A549 (cell line): ENCODE results near the gene RAI14. TPM values are rescaled to one million over a fixed set of nuclear protein-coding genes. Genes with fewer than 3 reads are reported as not detected.

Experiments
- ATAC-seq, 2 experiments: fragments of 200-7000 bp in 1 of 2; fragments of >200 bp in 1 of 2; cut with Nextera tagmentation in 1 of 2; cut with Tn5 transposase in 1 of 2; 3 replicates each; pipeline versions ENCODE4 v1.8.0 to v1.9.1; 2018 to 2020; ENCODE audit warnings: mild to moderate bottlenecking in 1 of 2, moderate library complexity in 1 of 2
- CTCF ChIA-PET: fragments of 300-600 bp; sonication (Branson Sonifier 250); formaldehyde crosslinking; extraction: SDS; loops from one replicate; lab custom pipeline; 2021; ENCODE audit warnings: antibody characterized with exemption, inconsistent platforms; lab: Yijun Ruan, JAX
- POLR2A ChIA-PET: fragments of 350-600 bp; formaldehyde crosslinking; extraction: SDS; loops from one replicate; lab custom pipeline; 2021; ENCODE audit warnings: antibody characterized with exemption, inconsistent platforms; lab: Yijun Ruan, JAX
- DNase-seq, 2 experiments: peaks; one replicate each; pipeline versions ENCODE4 v3.0.0 to v3.0.0-alpha.2; 2011 to 2016; ENCODE audit warnings: low read depth in 1 of 2, low spot score in 1 of 2
- FAIRE-seq: peaks from 2 replicates; lab custom pipeline; 2011; peaks lifted over from hg19 to GRCh38; lab: Jason Lieb, UNC
- H3K27ac ChIP-seq, 2 experiments: fragments of >200 bp; sonication (Bioruptor Twin); formaldehyde crosslinking; 3 replicates each; pipeline ENCODE4 v1.5.1; 2016 to 2017
- H3K4me1 ChIP-seq: fragments of >200 bp; sonication (Bioruptor Twin); formaldehyde crosslinking; 3 replicates; pipeline ENCODE4 v1.6.1; 2016
- H3K4me2 ChIP-seq: fragments of >200 bp; sonication (Bioruptor Twin); formaldehyde crosslinking; 3 replicates; pipeline ENCODE4 v1.6.1; 2016
- H3K4me3 ChIP-seq: fragments of >200 bp; sonication (Bioruptor Twin); formaldehyde crosslinking; 3 replicates; pipeline ENCODE4 v1.5.1; 2016
- H3K9me3 ChIP-seq: fragments of >200 bp; sonication (Bioruptor Twin); formaldehyde crosslinking; 3 replicates; pipeline ENCODE4 v1.6.1; 2016
- BHLHE40 ChIP-seq: IDR thresholded peaks from 2 replicates; pipeline ENCODE4 v1.6.1; 2012; ENCODE audit warnings: low read depth, low read length, inconsistent platforms
- CBX2 ChIP-seq: fragments of 200-600 bp; sonication (generic); IDR thresholded peaks from 2 replicates; pipeline ENCODE4 v1.6.1; 2016; ENCODE audit warnings: low read depth, mild to moderate bottlenecking, borderline replicate concordance
- CEBPB ChIP-seq, 2 experiments: fragments of >200 bp in 1 of 2; sonication (Bioruptor Twin) in 1 of 2; formaldehyde crosslinking in 1 of 2; IDR thresholded peaks; 2 replicates each; pipeline ENCODE4 v1.6.1; 2012 to 2016
- CHD2 ChIP-seq: fragments of 150-350 bp; IDR thresholded peaks from 2 replicates; pipeline ENCODE4 v1.6.1; 2014; ENCODE audit warnings: low read length; ENCODE audit not compliant: partially characterized antibody
- EHF ChIP-seq: fragments of 250-450 bp; sonication (Bioruptor Pico); IDR thresholded peaks from 2 replicates; pipeline ENCODE4 v1.5.0; 2020; ENCODE audit warnings: mild to moderate bottlenecking
- EHMT2 ChIP-seq: fragments of 200-600 bp; sonication (generic); IDR thresholded peaks from 2 replicates; pipeline ENCODE4 v1.6.1; 2016; ENCODE audit warnings: antibody characterized with exemption, low read depth, mild to moderate bottlenecking, moderate library complexity
- ELK1 ChIP-seq: fragments of 150-350 bp; IDR thresholded peaks from 2 replicates; pipeline ENCODE4 v1.6.1; 2014; ENCODE audit warnings: low read depth, mild to moderate bottlenecking, low read length
- EP300 ChIP-seq, 2 experiments: fragments of >200 bp; sonication (Bioruptor Twin); formaldehyde crosslinking; IDR thresholded peaks; 2 replicates in 1 of 2; 3 replicates in 1 of 2; pipeline ENCODE4 v1.6.1; 2016 to 2017
- FOSB ChIP-seq: fragments of 250-450 bp; sonication (Bioruptor Pico); IDR thresholded peaks from 2 replicates; pipeline ENCODE4 v1.5.0; 2020; ENCODE audit warnings: mild to moderate bottlenecking, moderate library complexity
- FOSL2 ChIP-seq, 2 experiments: fragments of 450-650 bp in 1 of 2; fragments of >200 bp in 1 of 2; sonication (Bioruptor Twin) in 1 of 2; formaldehyde crosslinking; IDR thresholded peaks; 2 replicates each; pipeline versions ENCODE4 v1.5.0 to v1.6.1; 2016 to 2020; ENCODE audit warnings: mild to moderate bottlenecking in 1 of 2, moderate library complexity in 1 of 2
- GATA3 ChIP-seq: IDR thresholded peaks from 2 replicates; pipeline ENCODE4 v1.6.1; 2012; ENCODE audit warnings: borderline replicate concordance
- HEYL ChIP-seq: fragments of 250-450 bp; sonication (Bioruptor Pico); IDR thresholded peaks from 2 replicates; pipeline ENCODE4 v1.8.0; 2021; ENCODE audit warnings: mild to moderate bottlenecking, moderate library complexity
- HOXB13 ChIP-seq: fragments of 250-450 bp; sonication (Bioruptor Pico); IDR thresholded peaks from 2 replicates; pipeline ENCODE4 v1.5.0; 2020; ENCODE audit warnings: low read depth, mild to moderate bottlenecking, moderate library complexity
- HOXB5 ChIP-seq: fragments of 250-450 bp; sonication (Bioruptor Pico); IDR thresholded peaks from 2 replicates; pipeline ENCODE4 v1.5.0; 2020; ENCODE audit warnings: mild to moderate bottlenecking, moderate library complexity
- JUN ChIP-seq, 2 experiments: fragments of >200 bp; sonication (Bioruptor Twin); formaldehyde crosslinking; IDR thresholded peaks; 2 replicates in 1 of 2; 3 replicates in 1 of 2; pipeline ENCODE4 v1.6.1; 2016 to 2017
- KDM1A ChIP-seq: fragments of 200-600 bp; sonication (generic); IDR thresholded peaks from 2 replicates; pipeline ENCODE4 v1.6.1; 2016; ENCODE audit warnings: low read depth, mild to moderate bottlenecking
- KDM5A ChIP-seq: fragments of 200-600 bp; sonication (generic); IDR thresholded peaks from 2 replicates; pipeline ENCODE4 v1.6.1; 2016; ENCODE audit warnings: antibody characterized with exemption, mild to moderate bottlenecking
- MAFK ChIP-seq: fragments of 450-650 bp; IDR thresholded peaks from 2 replicates; pipeline ENCODE4 v1.6.1; 2014; ENCODE audit not compliant: partially characterized antibody
- NPAS2 ChIP-seq: fragments of 250-450 bp; sonication (Bioruptor Pico); IDR thresholded peaks from 2 replicates; pipeline ENCODE4 v1.8.0; 2022; ENCODE audit warnings: mild to moderate bottlenecking, moderate library complexity, borderline replicate concordance
- RARB ChIP-seq: fragments of 250-450 bp; sonication (Bioruptor Pico); IDR thresholded peaks from 2 replicates; pipeline ENCODE4 v1.8.0; 2021; ENCODE audit warnings: mild to moderate bottlenecking, moderate library complexity
- RNF2 ChIP-seq: fragments of 200-600 bp; sonication (generic); IDR thresholded peaks from 2 replicates; pipeline ENCODE4 v1.6.1; 2016; ENCODE audit warnings: low read depth, mild to moderate bottlenecking, antibody characterized with exemption, moderate library complexity, borderline replicate concordance
- SMC3 ChIP-seq: fragments of >200 bp; sonication (Bioruptor Twin); formaldehyde crosslinking; IDR thresholded peaks from 3 replicates; pipeline ENCODE4 v1.6.1; 2018; ENCODE audit warnings: inconsistent platforms
- TFCP2L1 ChIP-seq: fragments of 250-450 bp; sonication (Bioruptor Pico); IDR thresholded peaks from 2 replicates; pipeline ENCODE4 v1.5.0; 2021; ENCODE audit warnings: mild to moderate bottlenecking
- WGBS: methylation state at CpG from one replicate; pipeline ENCODE4 v1.1.6; 2017; ENCODE audit errors: missing lambda C conversion rate; 5-methylcytosine and 5-hydroxymethylcytosine counted together
- polyA plus RNA-seq, 4 experiments: library from polyadenylated mRNA; depleted of rRNA in 3 of 4; stranded (reverse); fragments of >200 nt; fragmentation: RNase III in 1 of 4; extraction: RNeasy Plus Mini Kit Qiagen cat#74134 plus additional on column Dnase treatment in 1 of 4; gene quantifications; 2 replicates in 3 of 4; 3 replicates in 1 of 4; pipeline ENCODE4 v1.2.3, GENCODE V29; 2011 to 2017
- TF ChIP-seq, protein P1 (sequence below): fragments of 250-450 bp; sonication (Bioruptor Pico); IDR thresholded peaks from 2 replicates; pipeline ENCODE4 v1.5.0; 2021; ENCODE audit warnings: mild to moderate bottlenecking, moderate library complexity, borderline replicate concordance
- TF ChIP-seq, protein P2 (sequence below): fragments of >200 bp; sonication (Bioruptor Twin); formaldehyde crosslinking; IDR thresholded peaks from 3 replicates; pipeline ENCODE4 v1.5.1; 2016
- TF ChIP-seq, protein P3 (sequence below): fragments of 250-450 bp; sonication (Bioruptor Pico); IDR thresholded peaks from 2 replicates; pipeline ENCODE4 v1.5.0; 2020; ENCODE audit warnings: low read depth, mild to moderate bottlenecking, moderate library complexity

Gene RAI14
- polyA plus RNA-seq, 2 of the 4 experiments (the other 2 are of a cell fraction), result 71.9 to 97.7 TPM

GRCh38 chr5:34870382-34870781 lies 214.3 kb downstream of the RAI14 start:
- H3K4me2 ChIP-seq, result no peak overlapping the region
- peaks cover 7% of the 10 kb centered on the region for H3K4me1 ChIP-seq
- H3K27ac ChIP-seq, result no peak overlapping the region
- CTCF ChIA-PET, result interaction anchor here (2.2 kb wide), 1 partner anchor 385 kb away, joined by 7 read pairs; no protein-coding TSS in a partner anchor
- 68% methylated on average over 2 of the region's 2 CpGs for WGBS
- no peak for DNase-seq
- H3K9me3 ChIP-seq, result no peaks in the 10 kb centered on the region
- POLR2A ChIA-PET, result no interaction called here
- no peak for FAIRE-seq
- TF ChIP-seq RNF2, result no peak
- no peak for TF ChIP-seq KDM5A
- no peak for TF ChIP-seq BHLHE40
- no peak for TF ChIP-seq HOXB13
- no peak for TF ChIP-seq TFCP2L1 (CRISPR knock-in tag)
- no peak for TF ChIP-seq RARB (CRISPR knock-in tag)
- no peak for TF ChIP-seq EHMT2
- no peak for TF ChIP-seq FOSB (CRISPR knock-in tag)
- no peak for TF ChIP-seq CHD2
- TF ChIP-seq, protein P1, sequence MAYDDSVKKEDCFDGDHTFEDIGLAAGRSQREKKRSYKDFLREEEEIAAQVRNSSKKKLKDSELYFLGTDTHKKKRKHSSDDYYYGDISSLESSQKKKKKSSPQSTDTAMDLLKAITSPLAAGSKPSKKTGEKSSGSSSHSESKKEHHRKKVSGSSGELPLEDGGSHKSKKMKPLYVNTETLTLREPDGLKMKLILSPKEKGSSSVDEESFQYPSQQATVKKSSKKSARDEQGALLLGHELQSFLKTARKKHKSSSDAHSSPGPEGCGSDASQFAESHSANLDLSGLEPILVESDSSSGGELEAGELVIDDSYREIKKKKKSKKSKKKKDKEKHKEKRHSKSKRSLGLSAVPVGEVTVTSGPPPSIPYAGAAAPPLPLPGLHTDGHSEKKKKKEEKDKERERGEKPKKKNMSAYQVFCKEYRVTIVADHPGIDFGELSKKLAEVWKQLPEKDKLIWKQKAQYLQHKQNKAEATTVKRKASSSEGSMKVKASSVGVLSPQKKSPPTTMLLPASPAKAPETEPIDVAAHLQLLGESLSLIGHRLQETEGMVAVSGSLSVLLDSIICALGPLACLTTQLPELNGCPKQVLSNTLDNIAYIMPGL (CRISPR knock-in tag), result no peak
- no peak for TF ChIP-seq SMC3
- TF ChIP-seq EHF (CRISPR knock-in tag), result no peak
- TF ChIP-seq CBX2, result no peak
- no peak for TF ChIP-seq FOSL2 (IDR thresholded peaks at IDR 0.05)
- TF ChIP-seq FOSL2 (CRISPR knock-in tag; IDR thresholded peaks at IDR 0.05), result no peak
- TF ChIP-seq ELK1, result no peak
- no peak for TF ChIP-seq HOXB5 (CRISPR knock-in tag)
- no peak for TF ChIP-seq CEBPB (IDR thresholded peaks at IDR 0.05)
- TF ChIP-seq, protein P2, sequence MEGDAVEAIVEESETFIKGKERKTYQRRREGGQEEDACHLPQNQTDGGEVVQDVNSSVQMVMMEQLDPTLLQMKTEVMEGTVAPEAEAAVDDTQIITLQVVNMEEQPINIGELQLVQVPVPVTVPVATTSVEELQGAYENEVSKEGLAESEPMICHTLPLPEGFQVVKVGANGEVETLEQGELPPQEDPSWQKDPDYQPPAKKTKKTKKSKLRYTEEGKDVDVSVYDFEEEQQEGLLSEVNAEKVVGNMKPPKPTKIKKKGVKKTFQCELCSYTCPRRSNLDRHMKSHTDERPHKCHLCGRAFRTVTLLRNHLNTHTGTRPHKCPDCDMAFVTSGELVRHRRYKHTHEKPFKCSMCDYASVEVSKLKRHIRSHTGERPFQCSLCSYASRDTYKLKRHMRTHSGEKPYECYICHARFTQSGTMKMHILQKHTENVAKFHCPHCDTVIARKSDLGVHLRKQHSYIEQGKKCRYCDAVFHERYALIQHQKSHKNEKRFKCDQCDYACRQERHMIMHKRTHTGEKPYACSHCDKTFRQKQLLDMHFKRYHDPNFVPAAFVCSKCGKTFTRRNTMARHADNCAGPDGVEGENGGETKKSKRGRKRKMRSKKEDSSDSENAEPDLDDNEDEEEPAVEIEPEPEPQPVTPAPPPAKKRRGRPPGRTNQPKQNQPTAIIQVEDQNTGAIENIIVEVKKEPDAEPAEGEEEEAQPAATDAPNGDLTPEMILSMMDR, result no peak
- TF ChIP-seq NPAS2 (CRISPR knock-in tag), result no peak
- TF ChIP-seq GATA3, result no peak
- no peak for ATAC-seq
- no peak overlapping the region for H3K4me3 ChIP-seq

DNA sequence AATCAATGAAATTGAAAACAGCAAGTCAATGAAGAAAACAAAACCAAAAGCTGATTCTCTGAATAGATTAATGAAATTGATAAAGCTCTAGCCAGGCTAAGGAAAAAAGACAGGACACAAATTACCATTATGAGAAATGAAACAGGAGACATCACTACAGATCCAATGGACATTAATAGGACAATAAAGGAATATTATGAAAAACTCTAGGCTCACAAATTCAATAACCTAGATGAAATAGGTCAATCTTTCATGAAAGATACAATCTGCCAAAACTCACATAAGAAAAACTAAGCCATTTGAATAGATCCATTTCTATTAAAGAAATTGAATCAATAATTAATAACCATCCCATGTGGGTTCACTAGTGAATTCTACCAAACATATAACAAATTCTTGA lies 220.1 kb downstream of the RAI14 start:
- FAIRE-seq (no peak), DNase-seq (no peak), ATAC-seq (no peak)
- no peaks in the 10 kb centered on the region for H3K4me1 ChIP-seq
- POLR2A ChIA-PET, result no interaction called here
- no peak overlapping the region for H3K4me2 ChIP-seq
- no peak overlapping the region for H3K4me3 ChIP-seq
- H3K9me3 ChIP-seq, result no peaks in the 10 kb centered on the region
- CTCF ChIA-PET, result no interaction called here
- TF ChIP-seq FOSB (CRISPR knock-in tag) (no peak), HOXB13 (no peak), HEYL (CRISPR knock-in tag) (no peak), EP300 (IDR thresholded peaks at IDR 0.05) (no peak), FOSL2 (IDR thresholded peaks at IDR 0.05) (no peak), FOSL2 (CRISPR knock-in tag; IDR thresholded peaks at IDR 0.05) (no peak), JUN (IDR thresholded peaks at IDR 0.05) (no peak), RARB (CRISPR knock-in tag) (no peak), KDM1A (no peak), EHMT2 (no peak), MAFK (no peak)
- TF ChIP-seq, protein P3, sequence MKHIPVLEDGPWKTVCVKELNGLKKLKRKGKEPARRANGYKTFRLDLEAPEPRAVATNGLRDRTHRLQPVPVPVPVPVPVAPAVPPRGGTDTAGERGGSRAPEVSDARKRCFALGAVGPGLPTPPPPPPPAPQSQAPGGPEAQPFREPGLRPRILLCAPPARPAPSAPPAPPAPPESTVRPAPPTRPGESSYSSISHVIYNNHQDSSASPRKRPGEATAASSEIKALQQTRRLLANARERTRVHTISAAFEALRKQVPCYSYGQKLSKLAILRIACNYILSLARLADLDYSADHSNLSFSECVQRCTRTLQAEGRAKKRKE, result no peak
- TF ChIP-seq, protein P2, result no peak
- H3K27ac ChIP-seq, result no peak overlapping the region
